Stimulated activated CD8-positive, alpha-beta memory T cell treated with anti-CD3 and anti-CD28 coated beads, Interleukin-15, amount 100 ng/mL, for 24 hours (primary cell): ENCODE measurements around the gene ING3.
"Not testable (repeated sequence)": the region's sequence is repeated elsewhere in the genome, so short reads cannot be mapped to it uniquely, and the experiment has no call there.

Source experiments
- DNase-seq: peaks from one replicate; pipeline ENCODE4 v3.0.0-alpha.2; 2020; ENCODE audit warnings: low read depth

The ING3 gene

GRCh38 chr7:120951309-120951699 is 727 bp downstream of the ING3 start:
- DNase-seq, result no peak

DNA sequence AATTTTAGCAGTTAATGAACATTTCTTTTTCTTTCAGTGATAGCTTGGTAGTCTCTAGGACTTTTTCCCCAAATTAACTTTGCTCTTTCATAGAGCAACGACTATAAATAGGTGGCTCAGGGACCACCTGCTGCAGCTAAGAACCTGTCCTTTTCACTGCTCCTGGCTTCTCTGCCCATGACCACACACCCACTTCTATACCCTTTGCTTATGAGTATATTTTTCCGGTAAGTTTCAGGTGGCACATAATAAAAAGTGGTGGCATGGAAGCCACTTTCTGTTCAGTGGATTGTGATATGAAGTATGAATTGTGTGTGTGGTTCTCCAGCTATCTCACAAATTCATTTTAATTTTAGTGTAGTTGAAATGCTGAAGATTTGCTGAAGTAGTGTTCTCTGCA is 1.2 kb downstream of the ING3 start:
- DNase-seq, result no peak

DNA sequence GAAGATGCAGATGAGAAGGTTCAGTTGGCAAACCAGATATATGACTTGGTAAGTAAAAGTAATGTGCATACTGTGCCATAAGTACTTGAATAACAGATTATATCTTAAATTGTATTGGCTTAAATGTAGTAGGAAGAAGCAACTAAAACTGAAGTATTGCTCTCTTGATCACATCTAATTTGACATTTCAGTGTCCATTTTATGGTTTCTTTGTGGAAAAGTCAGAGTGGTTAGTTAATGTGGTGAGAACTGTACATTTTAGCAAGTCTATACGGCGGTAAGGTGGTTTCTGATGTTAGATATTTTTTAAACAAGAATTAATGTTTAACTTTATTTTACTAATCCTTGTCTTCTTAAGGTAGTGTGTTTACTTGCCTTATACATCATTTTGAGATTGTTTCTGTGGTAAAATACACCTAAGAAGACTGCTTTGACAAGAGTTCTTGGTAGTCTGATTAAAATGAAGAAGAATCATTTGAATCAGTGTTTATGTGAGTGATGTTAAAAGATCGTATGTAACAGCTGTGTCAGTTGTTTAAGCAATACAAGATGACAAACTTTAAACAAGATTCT is 5.1 kb downstream of the ING3 start:
- DNase-seq, result no peak

GRCh38 chr7:120959929-120960484 is 9.4 kb downstream of the ING3 start:
- no peak for DNase-seq

DNA sequence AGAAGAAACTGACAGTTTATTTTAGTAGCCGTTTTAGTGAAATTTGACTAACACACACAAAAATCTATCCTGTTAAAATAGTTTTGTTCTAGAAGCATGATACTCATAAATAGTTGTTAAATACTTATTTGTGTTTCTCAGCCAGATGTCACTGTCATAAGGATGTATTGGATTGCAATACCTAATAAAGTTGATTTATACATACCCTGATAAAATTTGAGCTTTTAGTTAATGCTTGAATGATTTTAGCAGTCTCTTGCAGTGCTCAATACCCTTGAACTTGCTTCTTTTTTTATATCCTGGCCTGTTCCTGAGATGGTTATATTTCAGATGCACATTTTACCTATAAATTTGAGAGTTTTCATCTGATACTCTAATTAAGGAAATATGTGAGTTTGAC is 10.1 kb downstream of the ING3 start:
- DNase-seq, result no peak

DNA sequence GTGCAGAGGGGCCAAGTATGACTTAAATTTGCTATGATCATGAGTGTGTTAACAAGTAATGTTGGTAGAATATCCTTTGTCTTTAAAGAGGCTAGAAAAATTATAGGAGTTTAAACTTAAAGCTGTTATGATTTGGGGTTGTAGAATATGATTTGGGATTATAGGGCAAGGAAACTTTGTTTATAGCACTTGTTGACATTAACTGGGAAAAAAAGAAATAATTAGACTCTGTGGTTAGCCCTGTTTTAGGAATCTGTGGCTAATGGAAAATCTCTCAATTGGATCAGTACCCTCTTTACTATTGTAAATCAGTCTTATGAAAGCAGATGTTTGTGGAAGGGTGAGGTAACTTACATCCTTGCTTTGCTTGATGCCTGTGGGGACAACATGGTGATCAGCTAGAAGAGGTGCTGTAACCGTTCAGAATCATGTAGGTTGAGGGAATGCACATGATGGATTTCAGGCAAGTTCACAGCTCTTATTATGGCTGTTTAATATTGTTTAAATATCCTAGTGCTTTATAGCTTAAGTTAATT is 11.1 kb downstream of the ING3 start:
- no peak for DNase-seq

- DNase-seq, result no peak
These were observed 13.5 kb downstream of the ING3 start for GRCh38 chr7:120964088-120964487.

GRCh38 chr7:120966961-120967360 is 16.4 kb downstream of the ING3 start:
- DNase-seq, result no peak

- DNase-seq, result no peak
These were observed 23.3 kb downstream of the ING3 start for GRCh38 chr7:120973849-120974248.

GRCh38 chr7:120979765-120980499 is 29.4 kb downstream of the ING3 start:
- DNase-seq, result no peak

- DNase-seq, result no peak
These were observed 30.5 kb downstream of the ING3 start for GRCh38 chr7:120981117-120981516.

- DNase-seq, result no peak
These were observed 31.5 kb downstream of the ING3 start for GRCh38 chr7:120981888-120982615.

- DNase-seq, result not testable (repeated sequence)
These were observed 33.0 kb downstream of the ING3 start for GRCh38 chr7:120983592-120983991.

DNA sequence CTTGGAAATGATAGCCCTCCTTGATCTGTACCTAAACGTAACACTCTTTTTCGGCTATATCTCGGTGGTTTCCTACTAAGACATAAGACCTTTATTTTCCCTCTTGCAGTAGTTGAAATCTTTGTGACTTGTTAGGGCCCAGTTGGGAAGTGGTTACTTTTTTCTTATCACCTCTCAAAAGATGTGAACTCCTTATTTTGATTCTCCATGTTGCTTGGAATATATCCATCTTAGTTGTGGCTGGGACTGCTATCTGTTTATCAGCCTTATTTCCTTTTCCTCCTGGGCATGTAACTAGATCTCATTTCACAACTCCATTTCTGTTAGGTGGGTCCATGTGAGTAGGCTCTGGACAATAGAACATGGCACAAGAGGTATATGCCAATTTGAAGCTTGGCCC is 33.8 kb downstream of the ING3 start:
- DNase-seq, result no peak

DNA sequence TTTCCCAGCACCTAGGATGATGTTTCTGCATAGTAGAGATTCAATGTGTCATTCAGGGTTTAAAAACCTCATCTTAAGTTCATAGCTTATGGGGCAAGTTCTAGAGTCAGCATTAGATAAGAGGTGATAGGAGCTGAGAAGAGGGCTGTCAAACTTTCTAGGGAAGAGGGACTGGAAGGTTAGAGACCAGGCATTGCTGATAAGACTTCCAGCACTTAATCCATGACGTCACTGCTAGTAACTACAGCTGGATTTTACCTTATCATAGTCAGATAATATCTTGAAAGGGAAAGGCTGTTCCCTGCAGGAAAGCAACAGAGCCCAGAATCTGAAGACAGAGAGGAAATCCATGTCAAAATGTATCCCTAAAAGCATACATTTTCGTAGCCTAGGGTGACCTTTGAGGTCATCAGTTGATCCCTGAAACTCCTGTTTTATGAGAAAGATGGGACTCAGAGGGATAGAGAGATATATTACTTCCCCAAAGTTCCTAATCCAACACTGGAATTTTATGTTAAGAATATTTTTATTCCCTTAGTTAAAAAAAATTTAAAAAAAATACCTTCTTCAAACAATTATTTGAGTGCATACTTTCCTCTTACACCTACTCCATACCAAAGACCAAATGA is 34.7 kb downstream of the ING3 start:
- no peak for DNase-seq

GRCh38 chr7:120985839-120986238 is 35.3 kb downstream of the ING3 start:
- no peak for DNase-seq

- no peak for DNase-seq
These were observed 36.1 kb downstream of the ING3 start for GRCh38 chr7:120986650-120987049.

DNA sequence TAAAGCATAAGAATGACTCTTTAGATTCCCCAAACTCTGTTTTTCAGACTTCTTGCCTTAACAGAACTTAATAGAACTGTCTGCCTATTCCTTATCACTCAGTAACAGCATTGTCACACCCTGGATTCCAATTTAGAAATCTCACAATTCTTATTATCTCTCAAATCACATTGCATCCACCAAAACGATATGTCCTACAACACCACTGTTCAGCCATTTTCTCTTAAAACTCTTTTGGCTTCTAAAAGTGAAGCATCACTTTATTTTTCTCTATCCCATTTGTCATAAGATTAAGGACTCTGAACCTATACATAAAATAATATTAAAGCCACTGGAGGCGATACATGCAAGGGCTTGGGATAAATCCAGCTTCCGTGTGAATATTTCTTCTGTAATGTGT is 36.7 kb downstream of the ING3 start:
- no peak for DNase-seq

DNA sequence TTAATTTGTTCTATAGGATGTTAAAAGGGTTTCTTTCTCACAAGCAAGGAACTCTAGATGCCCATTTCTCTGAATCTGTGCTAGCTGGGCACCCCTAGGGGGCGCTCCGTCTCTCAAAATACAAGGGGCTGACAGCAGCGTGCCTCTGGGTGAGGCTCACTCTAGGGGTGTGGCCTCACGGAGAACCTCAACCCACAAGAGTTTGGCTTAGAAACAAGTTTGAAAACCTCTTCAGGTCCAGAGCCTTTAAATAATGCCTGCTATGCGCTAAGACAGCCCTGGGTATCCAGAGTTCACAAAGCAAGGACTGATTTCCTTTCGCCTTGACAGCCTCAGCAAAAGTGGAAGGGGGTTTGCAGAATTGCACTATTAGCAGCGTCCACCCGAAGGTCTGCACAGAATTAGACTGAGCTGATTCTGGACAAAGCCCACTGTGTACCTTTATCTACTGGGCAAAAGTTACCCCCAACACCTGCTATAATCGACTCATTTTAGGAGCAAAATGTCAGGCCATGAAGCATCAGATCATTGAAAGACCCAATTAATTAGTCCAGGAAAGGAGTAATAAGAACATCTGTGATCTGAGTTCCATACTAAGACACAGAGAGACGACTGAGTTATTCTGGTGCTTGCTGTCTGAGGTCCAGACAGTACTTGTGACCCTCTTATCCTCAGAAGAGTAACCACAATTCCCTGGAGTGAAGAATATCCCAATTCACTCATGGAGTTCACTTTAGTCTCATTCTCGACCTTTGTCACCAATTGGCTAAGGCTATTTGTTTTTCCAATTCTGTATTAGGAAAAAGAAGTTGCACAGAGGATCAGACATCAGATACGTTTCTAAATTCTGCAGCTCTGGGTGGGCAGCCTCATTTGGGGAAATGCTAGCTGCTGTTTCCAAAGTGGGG is 37.4 kb downstream of the ING3 start:
- peak; percentile 49 for DNase-seq

DNA sequence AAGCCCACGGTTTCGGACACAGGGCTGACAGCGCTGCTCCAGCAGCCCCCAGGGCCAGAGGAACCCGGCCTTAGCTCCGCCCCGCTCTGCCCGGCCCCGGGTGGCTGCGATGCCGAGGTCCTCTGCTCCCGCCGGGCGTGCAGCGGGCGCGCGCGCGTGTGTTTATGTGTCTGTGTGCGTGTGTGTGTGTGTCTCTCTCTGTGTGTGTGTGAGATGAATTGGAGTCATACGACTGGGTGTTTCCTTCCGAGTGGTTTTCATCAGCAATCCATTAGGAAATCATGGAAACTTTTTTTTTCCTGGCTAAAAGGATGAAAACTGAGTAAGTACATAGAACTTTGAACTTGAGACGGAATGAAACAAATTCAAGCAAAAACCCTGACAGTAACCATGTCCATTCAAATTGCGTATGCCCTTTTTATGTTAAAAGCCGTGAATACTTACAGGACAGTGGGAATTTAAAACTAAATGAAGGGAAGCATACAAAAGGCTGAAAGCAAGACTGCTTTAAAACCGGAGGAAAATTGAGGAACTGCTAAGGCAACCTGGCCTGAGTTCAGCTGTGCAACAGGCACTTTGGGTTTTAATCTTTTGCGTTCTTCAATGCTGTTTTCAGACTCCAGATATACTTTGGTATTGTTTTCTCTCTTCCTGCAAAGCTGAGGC is 38.1 kb downstream of the ING3 start, which contains the start of gene CPED1:
Gene CPED1 (plus strand): TSS at position 121 of the 666 bp plus-strand sequence. CDS start 911 bp downstream, outside the sequence.
- no peak for DNase-seq
